HepG2 (cell line): ENCODE measurements around the gene ZNF341. TPM values are rescaled to one million over a fixed set of nuclear protein-coding genes. Genes with fewer than 3 reads are reported as not detected.

Source experiments
- AHDC1 ChIP-seq: sonication (generic); formaldehyde crosslinking; IDR thresholded peaks from 2 replicates; pipeline ENCODE4 v1.5.1; 2020; ENCODE audit warnings: mild to moderate bottlenecking, missing genetic modification reagents, borderline replicate concordance
- BRCA1 ChIP-seq: sonication (generic); formaldehyde crosslinking; IDR thresholded peaks from 2 replicates; pipeline ENCODE4 v1.4.0; 2020; ENCODE audit warnings: missing genetic modification reagents
- FOXO1 ChIP-seq: sonication (generic); formaldehyde crosslinking; IDR thresholded peaks from 2 replicates; pipeline ENCODE4 v1.4.0; 2020; ENCODE audit warnings: missing genetic modification reagents
- GATAD2A ChIP-seq: IDR thresholded peaks from 2 replicates; pipeline ENCODE4 v1.6.1; 2016
- MYC ChIP-seq: sonication (generic); formaldehyde crosslinking; IDR thresholded peaks from 2 replicates; pipeline ENCODE4 v1.9.0; 2021; ENCODE audit warnings: missing genetic modification reagents, borderline replicate concordance
- NR2F1 ChIP-seq, 2 experiments: fragments of 450-650 bp in 1 of 2; formaldehyde crosslinking in 1 of 2; IDR thresholded peaks; 2 replicates each; pipeline versions ENCODE4 v1.5.0 to v1.6.1; 2016 to 2020; ENCODE audit warnings: mild to moderate bottlenecking in 1 of 2, missing compliant biosample characterization in 1 of 2, missing genetic modification reagents in 1 of 2, moderate library complexity in 1 of 2
- ZBTB7A ChIP-seq: sonication (generic); formaldehyde crosslinking; IDR thresholded peaks from 2 replicates; pipeline ENCODE4 v1.8.0; 2022; ENCODE audit warnings: mild to moderate bottlenecking, missing genetic modification reagents
- polyA plus RNA-seq, 8 experiments: library from polyadenylated mRNA; depleted of rRNA in 3 of 8; stranded (reverse) in 7 of 8; unstranded in 1 of 8; fragments of >200 nt; fragmentation: Illumina TruSeq in 4 of 8; extraction: Trizol in 4 of 8; gene quantifications; 2 replicates each; pipeline versions ENCODE4 v1.2.1 to v1.2.3, GENCODE V29; 2011 to 2016; ENCODE audit warnings: low read depth in 4 of 8, missing spikeins in 1 of 8, mixed read lengths in 1 of 8; ENCODE audit not compliant: insufficient read depth in 1 of 8
- total RNA-seq, 5 experiments: library from RNA; depleted of rRNA; stranded (reverse); fragments of >200 nt; fragmentation: Illumina TruSeq; extraction: Trizol; gene quantifications; 2 replicates each; pipeline ENCODE4 v1.2.3, GENCODE V29; 2016; ENCODE audit warnings: low read depth in 1 of 5

Gene ZNF341
- total and polyA plus RNA-seq, 2 of the 13 experiments (the other 11 are each of a cell fraction or from before 2014, with no cell fraction given): 1.1 to 2.2 TPM

- TF ChIP-seq AHDC1 (CRISPR knock-in tag): 0 out of 2 replicates have a peak, but pooled peaks have one; percentile 16
- peak; percentile 85; the same call in 1 of the 2 replicates for TF ChIP-seq GATAD2A (CRISPR knock-in tag)
- no peak for TF ChIP-seq BRCA1 (CRISPR knock-in tag)
- 0 out of 2 replicates have a peak, but pooled peaks have one; percentile 18 for TF ChIP-seq FOXO1 (CRISPR knock-in tag)
- TF ChIP-seq ZBTB7A: no peak
- TF ChIP-seq NR2F1 (CRISPR knock-in tag; IDR thresholded peaks at IDR 0.05): peak; percentile 54 to 74; a peak in 3 of 4 replicates
- peak; percentile 27; the same call in 1 of the 2 replicates for TF ChIP-seq MYC (CRISPR knock-in tag)
Observed at GRCh38 chr20:33710681-33711445, 20.9 kb upstream of the ZNF341 start (continued).
